Spleen (tissue), 7 donors: ENCODE results near the gene PRR20A.

Source experiments
- CTCF ChIP-seq, 11 experiments: fragments of 200-600 bp in 7 of 11; fragments of 450-650 bp in 4 of 11; sonication (generic) in 4 of 11; IDR thresholded peaks in 8 of 11; conservative IDR thresholded peaks in 3 of 11; 1 replicate in 7 of 11; 2 replicates in 4 of 11; pipeline versions ENCODE4 v1.4.0 to v1.8.0; 2016 to 2021; ENCODE audit warnings: antibody characterized with exemption in 11 of 11, inconsistent platforms in 4 of 11, mild to moderate bottlenecking in 1 of 11
- POLR2A ChIP-seq, 3 donors: fragments of 450-650 bp; IDR thresholded peaks; one replicate each; pipeline ENCODE4 v1.5.1; 2017; ENCODE audit warnings: antibody characterized with exemption in 3 of 3, mild to moderate bottlenecking in 1 of 3
- POLR2AphosphoS5 ChIP-seq, 3 donors: sonication (generic); formaldehyde crosslinking; IDR thresholded peaks; one replicate each; pipeline ENCODE4 v1.5.1; 2017; ENCODE audit warnings: antibody characterized with exemption in 3 of 3
- donor health status: DM: no; HTN: no; CAD: no; lungs with moderate emphysema.
- donor health status: DM: no; HTN: no; CAD: no.
- donor health status: DM: no; HTN: no; CAD: no.

DNA sequence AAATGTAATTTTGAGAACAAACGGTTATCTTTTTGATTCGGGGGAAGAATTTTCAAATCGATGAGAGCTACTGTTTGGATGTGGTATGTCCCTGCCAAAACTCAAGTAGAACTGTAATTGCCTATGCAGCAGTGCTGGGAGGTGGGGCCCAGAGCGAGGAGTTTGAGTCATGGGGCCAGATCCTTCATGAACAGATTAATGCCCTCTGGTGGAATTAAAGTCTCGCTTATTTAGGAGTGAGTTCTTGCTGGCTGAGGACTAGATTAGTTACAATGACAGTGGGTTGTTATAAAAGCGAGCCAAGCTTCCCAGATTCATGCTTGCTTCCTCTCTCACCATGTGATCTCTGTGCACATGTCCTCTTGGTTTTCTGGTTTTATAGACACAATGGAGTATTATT, 11.8 kb upstream of the PRR20A start:
- TF ChIP-seq POLR2A (IDR thresholded peaks at IDR 0.05) (no peak), CTCF (IDR thresholded peaks at IDR 0.05 in 8 of 11, conservative IDR thresholded peaks at IDR 0.05 in 3 of 11) (no peak), POLR2AphosphoS5 (IDR thresholded peaks at IDR 0.05) (no peak)
